ENCODE measurements around the gene BZW1.

BZW1 gene

DNA sequence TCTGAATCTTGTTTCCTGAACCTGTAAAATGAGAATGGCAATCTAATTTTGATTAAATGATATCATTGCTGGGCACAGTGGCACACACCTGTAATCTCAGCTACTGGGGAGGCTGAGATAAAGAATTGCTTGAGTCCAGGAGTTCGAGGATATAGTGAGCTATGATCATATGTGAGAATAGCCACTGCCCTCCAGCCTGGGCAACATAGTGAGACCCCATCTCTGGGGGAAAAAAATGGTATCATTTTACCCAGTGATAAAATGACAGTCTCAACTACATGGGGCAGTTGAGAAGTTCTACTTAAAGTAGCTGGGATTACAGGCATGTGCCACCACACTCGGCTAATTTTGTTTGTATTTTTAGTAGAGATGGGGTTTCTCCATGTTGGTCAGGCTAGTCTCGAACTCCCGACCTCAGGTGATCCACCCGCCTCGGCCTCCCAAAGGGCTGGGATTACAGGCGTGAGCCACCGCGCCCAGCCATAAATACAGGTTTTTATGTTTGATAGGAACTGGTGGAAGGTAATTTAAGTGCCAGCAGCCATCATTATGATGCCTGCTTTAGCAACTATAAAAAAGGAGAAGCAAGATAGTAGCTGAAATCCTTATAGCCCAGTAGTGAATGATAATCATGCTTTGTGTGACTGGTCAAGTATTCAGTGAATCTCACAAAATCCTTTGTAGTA, 17.0 kb downstream of the BZW1 start:
- H3K4me1 ChIP-seq = no peaks in the 10 kb centered on the region
- H3K36me3 ChIP-seq (replicated peaks) = peaks cover 8% of the 10 kb centered on the region
- no peak overlapping the region for H3K4me3 ChIP-seq
- no peak for DNase-seq (ENCODE audit: low spot score in 2 of 2)
- in situ Hi-C loops (cut with MboI; ENCODE audit: low sequenced_read_pairs) = no loop called here
- H3K9me3 ChIP-seq = no peaks in the 10 kb centered on the region
- H3K27me3 ChIP-seq (ENCODE audit: low read depth) = no peaks in the 10 kb centered on the region

DNA sequence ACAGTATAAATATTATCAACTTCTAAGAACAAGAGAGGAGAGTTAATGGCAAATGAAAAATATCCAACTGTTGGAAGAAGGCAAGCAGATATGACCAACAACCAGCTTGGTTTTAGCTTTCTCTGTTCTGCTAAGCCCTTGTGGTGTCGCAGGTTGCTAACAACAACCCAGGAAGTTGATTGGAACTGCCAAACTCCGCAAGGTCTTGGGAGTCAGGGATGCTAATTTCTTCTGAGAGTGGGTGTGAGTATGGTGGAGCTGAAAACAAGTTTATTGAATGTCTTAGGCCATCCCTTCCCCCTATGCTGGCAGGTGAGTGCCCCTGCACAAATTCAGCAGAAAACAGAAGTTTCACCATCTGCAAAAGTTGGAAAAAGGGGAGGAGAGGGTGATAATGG, 17.5 kb downstream of the BZW1 start:
- Histone ChIP-seq H3K4me1 (no peaks in the 10 kb centered on the region), H3K4me3 (no peak overlapping the region), H3K27me3 (ENCODE audit: low read depth) (no peaks in the 10 kb centered on the region), H3K36me3 (replicated peaks) (peaks cover 3% of the 10 kb centered on the region; the same call in 1 of the 2 replicates), H3K9me3 (no peaks in the 10 kb centered on the region)
- in situ Hi-C loops (cut with MboI; ENCODE audit: low sequenced_read_pairs) = no loop called here
- no peak for DNase-seq (ENCODE audit: low spot score in 2 of 2)

DNA sequence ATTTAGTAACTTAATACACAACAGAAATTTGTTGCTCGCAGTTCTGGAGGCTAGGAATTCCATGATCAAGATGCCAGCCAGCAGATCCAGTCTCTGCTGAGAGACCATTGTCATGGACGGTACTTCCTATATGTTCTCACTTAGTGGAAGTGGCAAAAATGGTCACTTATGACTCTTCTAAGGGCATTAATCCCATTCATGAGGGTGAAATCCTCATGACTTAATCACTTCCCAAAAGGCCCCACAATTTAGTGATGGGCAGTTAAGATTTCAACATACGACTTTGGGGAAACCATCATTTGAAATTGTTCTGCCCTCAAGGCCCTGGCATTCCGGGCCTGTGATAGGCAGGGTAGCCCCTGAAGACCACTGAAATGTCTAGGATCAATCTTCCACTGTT, 23.0 kb downstream of the BZW1 start:
- Histone ChIP-seq H3K9me3 (peaks cover 9% of the 10 kb centered on the region; the same call in 1 of the 2 replicates), H3K4me3 (no peak overlapping the region), H3K4me1 (no peaks in the 10 kb centered on the region), H3K36me3 (replicated peaks) (no peaks in the 10 kb centered on the region), H3K27me3 (ENCODE audit: low read depth) (no peaks in the 10 kb centered on the region)
- DNase-seq (ENCODE audit: low spot score in 2 of 2) = no peak
- in situ Hi-C loops (cut with MboI; ENCODE audit: low sequenced_read_pairs) = no loop called here

DNA sequence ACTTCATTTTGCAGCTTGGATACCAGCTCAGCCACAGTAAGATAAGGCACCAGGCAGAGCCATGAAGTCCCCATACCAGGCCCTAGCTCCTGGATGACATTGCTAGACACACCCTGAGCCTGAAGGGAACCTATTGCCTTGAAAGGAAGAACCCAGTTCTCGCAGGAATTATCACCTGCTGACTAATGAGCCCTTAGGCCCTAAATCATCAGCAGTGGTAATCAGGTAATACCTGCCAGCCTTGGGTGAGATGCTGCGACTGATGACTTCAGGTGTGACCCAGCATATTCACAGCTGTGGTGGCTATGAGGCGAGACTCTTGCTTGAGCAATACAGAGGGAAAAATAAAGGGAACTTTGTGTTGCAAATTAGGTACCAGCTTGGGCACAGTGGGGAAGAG, 27.8 kb downstream of the BZW1 start:
- Histone ChIP-seq H3K9me3 (peaks cover 9% of the 10 kb centered on the region; the same call in 1 of the 2 replicates), H3K36me3 (replicated peaks) (no peaks in the 10 kb centered on the region), H3K4me1 (no peaks in the 10 kb centered on the region), H3K27me3 (ENCODE audit: low read depth) (no peaks in the 10 kb centered on the region), H3K4me3 (no peak overlapping the region)
- in situ Hi-C loops (cut with MboI; ENCODE audit: low sequenced_read_pairs) = no loop called here
- DNase-seq (ENCODE audit: low spot score in 2 of 2) = no peak

DNA sequence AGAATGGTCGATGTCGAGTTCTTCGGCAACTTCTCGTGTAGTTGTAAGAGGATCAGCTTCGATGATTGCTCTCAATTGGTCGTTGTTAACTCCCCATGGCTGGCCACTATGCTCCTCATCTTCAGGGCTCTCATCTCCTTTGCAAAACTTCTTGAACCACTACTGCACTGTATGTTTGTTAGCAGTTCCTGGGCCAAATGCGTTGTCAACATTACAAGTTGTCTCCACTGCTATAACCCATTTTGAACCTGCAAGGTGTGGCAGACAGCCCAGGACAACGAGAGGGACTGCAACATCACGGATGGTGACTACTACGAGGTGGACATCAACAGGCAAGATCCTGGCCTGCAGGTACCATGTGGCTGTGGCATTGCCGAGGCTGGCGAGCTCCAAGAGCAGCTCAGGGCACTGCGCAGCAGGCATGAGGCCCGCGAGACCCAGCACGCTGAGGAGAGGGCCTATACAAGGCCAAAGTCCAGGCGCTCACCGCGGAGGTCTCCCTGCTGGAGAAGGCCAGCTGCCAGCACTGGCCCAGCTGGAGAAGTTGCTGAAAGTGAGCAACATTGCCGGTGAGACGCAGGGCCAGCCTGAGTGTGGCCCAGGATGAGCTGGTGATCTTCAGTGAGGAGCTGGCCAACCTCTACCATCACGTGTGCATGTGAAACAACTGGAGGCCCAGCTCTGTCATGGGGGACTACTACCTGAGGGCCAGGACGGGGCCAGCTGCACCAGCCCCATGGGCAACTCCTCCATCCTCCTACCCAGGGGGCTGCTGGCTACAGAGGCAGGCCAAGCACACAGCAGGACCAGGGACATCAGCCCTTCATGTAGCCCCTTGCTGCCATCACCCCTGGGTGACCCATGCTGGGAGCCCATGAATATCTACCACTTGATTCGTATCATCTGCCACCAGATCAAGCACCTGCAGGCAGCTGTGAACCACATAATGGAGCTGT, 32.6 kb downstream of the BZW1 start:
- in situ Hi-C loops (cut with MboI; ENCODE audit: low sequenced_read_pairs) = no loop called here
- DNase-seq (ENCODE audit: low spot score in 2 of 2) = no peak
- Histone ChIP-seq H3K36me3 (replicated peaks) (no peaks in the 10 kb centered on the region), H3K27me3 (ENCODE audit: low read depth) (no peaks in the 10 kb centered on the region), H3K4me3 (no peak overlapping the region), H3K9me3 (no peaks in the 10 kb centered on the region), H3K4me1 (no peaks in the 10 kb centered on the region)

DNA sequence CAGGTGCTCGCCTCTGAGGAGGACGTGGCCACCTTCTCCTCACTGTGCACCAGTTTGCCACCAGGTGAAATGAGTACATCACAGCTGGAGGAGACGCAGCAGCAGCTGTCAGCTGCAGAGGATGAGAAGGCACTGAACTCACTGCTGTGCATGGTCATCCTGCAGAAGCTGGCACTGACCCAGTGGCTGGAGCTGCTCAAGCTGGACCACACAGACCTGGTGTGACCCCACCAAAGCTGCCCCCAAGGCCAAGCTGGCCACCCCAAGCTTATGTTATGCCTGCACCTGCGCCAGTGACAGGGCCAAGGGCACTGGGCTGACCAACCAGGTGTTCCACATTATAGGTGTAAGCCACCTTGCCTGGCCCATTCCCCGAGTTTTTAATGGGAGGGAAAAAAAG, 33.5 kb downstream of the BZW1 start:
- Histone ChIP-seq H3K4me3 (no peak overlapping the region), H3K36me3 (replicated peaks) (no peaks in the 10 kb centered on the region), H3K27me3 (ENCODE audit: low read depth) (no peaks in the 10 kb centered on the region), H3K4me1 (no peaks in the 10 kb centered on the region), H3K9me3 (no peaks in the 10 kb centered on the region)
- in situ Hi-C loops (cut with MboI; ENCODE audit: low sequenced_read_pairs) = no loop called here
- no peak for DNase-seq (ENCODE audit: low spot score in 2 of 2)

DNA sequence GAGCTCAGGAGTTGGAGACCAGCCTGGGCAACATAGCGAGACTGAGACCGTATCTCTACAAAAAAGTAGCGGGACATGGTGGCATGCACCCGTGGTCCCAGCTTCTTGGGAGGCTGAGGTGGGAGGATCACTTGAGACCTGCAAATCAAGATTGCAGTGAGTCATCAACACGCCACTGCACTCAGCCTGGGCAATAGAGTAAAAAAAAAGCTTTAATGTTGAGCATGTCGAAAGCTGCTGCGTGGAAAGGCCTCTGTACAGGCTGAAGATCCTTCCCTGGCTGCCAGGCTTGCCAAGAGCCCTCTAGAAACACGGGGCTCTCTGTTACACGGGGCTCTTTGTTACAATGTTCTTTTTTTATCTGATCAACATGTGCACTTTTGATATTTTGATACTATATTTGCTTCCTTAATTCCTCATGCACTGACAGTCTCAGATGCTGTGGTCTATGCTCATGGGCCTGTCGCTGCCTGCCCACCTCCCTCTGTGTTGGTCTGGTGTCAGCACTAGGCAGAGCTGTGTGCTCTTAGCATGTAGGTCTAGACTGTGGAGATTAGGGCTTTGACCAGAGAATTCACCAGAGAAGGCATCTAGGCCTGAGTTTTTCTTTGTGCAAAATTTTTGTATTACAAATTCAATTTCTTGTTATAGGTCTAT, 34.1 kb downstream of the BZW1 start:
- no peak overlapping the region for H3K4me3 ChIP-seq
- H3K27me3 ChIP-seq (ENCODE audit: low read depth) = no peaks in the 10 kb centered on the region
- in situ Hi-C loops (cut with MboI; ENCODE audit: low sequenced_read_pairs) = no loop called here
- H3K4me1 ChIP-seq = no peaks in the 10 kb centered on the region
- H3K36me3 ChIP-seq (replicated peaks) = no peaks in the 10 kb centered on the region; the same call in 1 of the 2 replicates
- no peak for DNase-seq (ENCODE audit: low spot score in 2 of 2)
- no peaks in the 10 kb centered on the region for H3K9me3 ChIP-seq

DNA sequence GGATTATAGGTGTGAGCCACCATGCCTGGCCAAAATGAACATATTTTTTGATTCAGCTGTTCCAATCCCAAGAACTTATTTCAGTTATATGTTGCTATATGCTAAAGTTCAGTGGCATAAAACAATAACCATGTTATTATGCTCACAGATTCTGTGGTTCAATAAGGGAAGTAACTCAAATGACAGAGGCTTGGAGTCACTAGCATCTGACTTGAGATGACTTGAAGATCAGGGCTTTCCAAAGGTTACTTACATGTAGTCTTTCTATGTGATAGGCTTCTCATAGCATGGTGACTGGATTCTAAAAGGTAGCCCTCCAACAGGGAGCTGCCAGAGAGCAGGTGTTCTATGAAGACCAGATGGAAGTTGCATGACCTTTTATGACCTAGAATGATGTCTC, 35.6 kb downstream of the BZW1 start:
- Histone ChIP-seq H3K4me3 (no peak overlapping the region), H3K9me3 (no peaks in the 10 kb centered on the region)
- no peak for DNase-seq (ENCODE audit: low spot score in 2 of 2)

DNA sequence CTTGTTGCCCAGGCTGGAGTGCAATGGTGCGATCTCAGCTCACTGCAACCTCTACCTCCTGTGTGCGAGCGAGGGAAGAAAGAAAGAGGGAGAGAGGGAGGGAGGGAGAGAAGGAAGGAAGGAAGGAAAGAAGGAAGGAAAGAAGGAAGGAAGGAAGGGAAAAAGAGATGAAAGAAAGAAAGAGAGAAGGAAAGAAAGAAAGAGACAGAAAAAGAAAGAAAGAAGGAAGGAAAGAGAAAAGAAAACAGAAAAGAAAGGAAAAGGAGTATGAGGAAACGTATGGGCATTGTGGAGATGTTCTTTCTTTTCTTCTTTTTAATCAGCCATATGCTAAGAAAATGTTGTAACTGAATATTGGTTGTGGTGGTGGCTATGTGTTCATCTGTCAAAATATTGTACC, 36.2 kb downstream of the BZW1 start:
- Histone ChIP-seq H3K4me1 (no peaks in the 10 kb centered on the region), H3K4me3 (no peak overlapping the region), H3K27me3 (ENCODE audit: low read depth) (no peaks in the 10 kb centered on the region), H3K9me3 (no peaks in the 10 kb centered on the region), H3K36me3 (replicated peaks) (peaks cover 20% of the 10 kb centered on the region)
- in situ Hi-C loops (cut with MboI; ENCODE audit: low sequenced_read_pairs) = no loop called here
- no peak for DNase-seq (ENCODE audit: low spot score in 2 of 2)

More for the DNA sequence above, 35.6 kb downstream of the BZW1 start:
- no peaks in the 10 kb centered on the region for H3K4me1 ChIP-seq
- H3K36me3 ChIP-seq (replicated peaks) = peaks cover 14% of the 10 kb centered on the region
- no peaks in the 10 kb centered on the region for H3K27me3 ChIP-seq (ENCODE audit: low read depth)
- in situ Hi-C loops (cut with MboI; ENCODE audit: low sequenced_read_pairs) = no loop called here

DNA sequence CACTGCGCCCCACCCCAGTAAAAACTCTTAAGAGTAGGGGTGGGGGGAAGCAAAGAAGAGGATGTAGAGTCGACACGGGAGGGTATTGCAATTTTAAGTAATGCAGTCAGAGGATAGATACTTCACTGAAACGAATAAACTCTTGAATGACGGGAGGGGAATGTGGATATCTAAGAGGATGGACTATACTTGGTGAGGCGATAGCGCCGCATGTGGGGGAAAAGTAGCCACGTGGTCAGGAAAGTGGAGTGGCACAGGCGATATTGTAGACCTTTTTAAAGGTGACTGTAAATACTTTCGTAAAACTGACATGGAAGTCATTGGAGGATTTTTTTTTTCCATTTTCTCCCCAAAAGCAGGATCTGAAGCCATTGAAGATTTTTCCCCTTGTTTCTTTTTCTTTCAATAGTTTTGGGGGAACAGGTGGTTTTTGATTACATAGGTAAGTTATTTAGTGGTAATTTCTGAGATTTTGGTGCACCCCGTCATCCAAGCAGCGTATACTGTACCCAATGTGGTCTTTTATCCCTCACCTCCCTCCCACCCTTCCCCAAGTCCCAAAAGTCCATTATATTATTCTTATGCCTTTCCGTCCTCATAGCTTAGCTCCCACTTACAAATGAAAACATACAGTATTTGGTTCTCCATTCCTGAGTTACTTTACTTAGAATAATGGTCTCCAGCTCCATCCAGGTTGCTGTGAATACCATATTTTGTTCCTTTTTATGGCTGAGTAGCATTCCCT, 39.0 kb downstream of the BZW1 start:
- DNase-seq (ENCODE audit: low spot score in 2 of 2) = no peak
- in situ Hi-C loops (cut with MboI; ENCODE audit: low sequenced_read_pairs) = no loop called here
- Histone ChIP-seq H3K36me3 (replicated peaks) (peaks cover 48% of the 10 kb centered on the region), H3K9me3 (no peaks in the 10 kb centered on the region), H3K27me3 (ENCODE audit: low read depth) (no peaks in the 10 kb centered on the region), H3K4me1 (no peaks in the 10 kb centered on the region), H3K4me3 (no peak overlapping the region)

DNA sequence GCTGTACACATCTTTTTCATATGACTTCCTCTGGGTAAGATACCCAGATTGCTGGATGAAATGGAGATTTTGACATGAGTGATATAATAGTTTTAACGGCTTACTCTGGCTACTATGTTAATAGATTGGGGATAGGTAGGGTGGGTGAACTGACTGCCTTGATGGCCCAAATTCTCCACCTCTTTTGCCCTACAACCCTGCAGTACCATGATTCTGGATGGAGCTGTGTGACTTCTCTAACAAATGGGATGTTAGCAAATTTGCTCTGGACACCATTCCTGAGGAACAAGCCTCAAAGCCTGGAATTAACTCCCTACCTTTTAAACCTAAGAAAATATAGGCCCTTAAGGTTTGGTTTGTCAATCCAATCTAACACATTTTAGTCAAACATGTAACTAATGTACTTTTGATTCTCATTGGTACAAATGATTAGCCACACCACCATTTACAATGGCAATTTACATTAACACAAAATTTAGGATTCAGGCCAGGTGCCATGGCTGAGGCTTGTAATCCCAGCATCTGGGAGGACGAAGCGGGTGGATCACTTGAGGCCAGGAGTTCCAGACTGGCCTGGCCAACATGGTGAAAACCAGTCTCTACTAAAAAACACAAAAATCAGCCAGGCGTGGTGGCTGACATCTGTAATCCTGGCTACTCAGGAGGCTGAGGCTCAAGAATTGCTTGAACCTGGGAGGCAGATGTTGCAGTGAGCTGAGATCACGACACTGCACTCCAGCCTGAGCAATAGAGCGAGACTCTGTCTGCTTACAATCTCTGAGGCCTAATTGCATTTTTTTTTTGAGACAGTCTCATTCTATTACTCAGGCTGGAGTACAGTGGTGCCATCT, 39.9 kb downstream of the BZW1 start:
- DNase-seq (ENCODE audit: low spot score in 2 of 2) = no peak
- Histone ChIP-seq H3K4me3 (no peak overlapping the region), H3K36me3 (replicated peaks) (peaks cover 57% of the 10 kb centered on the region), H3K9me3 (no peaks in the 10 kb centered on the region), H3K4me1 (no peaks in the 10 kb centered on the region), H3K27me3 (ENCODE audit: low read depth) (no peaks in the 10 kb centered on the region)
- in situ Hi-C loops (cut with MboI; ENCODE audit: low sequenced_read_pairs) = no loop called here

DNA sequence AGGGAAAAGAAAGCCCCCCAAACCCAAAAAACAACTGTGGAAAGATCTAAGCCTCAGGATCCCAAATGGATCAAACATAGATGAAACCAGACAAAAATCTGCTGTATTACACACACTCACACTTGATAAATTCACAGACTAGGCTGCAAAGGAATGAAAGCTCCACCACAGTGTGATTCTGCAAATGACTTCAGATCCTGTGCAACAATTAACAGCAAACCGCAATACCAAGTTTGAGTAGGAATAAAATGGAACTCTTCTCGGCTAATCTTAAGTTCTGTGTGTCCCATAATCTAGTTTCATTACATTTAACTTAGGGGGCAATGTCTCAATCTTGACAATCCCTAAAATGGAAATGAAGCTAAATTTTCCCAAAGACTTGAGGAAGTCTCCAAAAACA, 40.9 kb downstream of the BZW1 start:
- no peaks in the 10 kb centered on the region for H3K4me1 ChIP-seq
- peaks cover 67% of the 10 kb centered on the region for H3K36me3 ChIP-seq (replicated peaks)
- DNase-seq (ENCODE audit: low spot score in 2 of 2) = no peak
- H3K4me3 ChIP-seq = no peak overlapping the region
- in situ Hi-C loops (cut with MboI; ENCODE audit: low sequenced_read_pairs) = no loop called here
- no peaks in the 10 kb centered on the region for H3K27me3 ChIP-seq (ENCODE audit: low read depth)
- H3K9me3 ChIP-seq = no peaks in the 10 kb centered on the region

DNA sequence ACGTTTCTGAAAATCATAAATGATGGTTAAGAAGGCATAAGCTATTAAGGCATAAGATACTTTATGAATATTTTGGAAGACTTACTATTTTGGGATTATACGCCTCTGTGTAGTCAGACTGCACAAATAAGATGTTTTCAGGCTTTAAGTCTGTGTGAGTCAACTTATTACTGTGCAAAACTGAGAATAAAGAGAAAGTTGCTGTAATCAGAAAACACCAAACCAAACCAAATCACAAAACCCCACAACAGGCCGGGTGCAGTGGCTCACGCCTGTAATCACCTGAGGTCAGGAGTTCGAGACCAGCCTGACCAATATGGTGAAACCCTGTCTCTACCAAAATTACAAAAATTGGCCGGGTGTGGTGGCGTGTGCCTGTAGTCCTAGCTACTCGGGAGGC, 45.1 kb downstream of the BZW1 start:
- Histone ChIP-seq H3K9me3 (no peaks in the 10 kb centered on the region), H3K27me3 (ENCODE audit: low read depth) (no peaks in the 10 kb centered on the region), H3K4me3 (no peak overlapping the region), H3K4me1 (peaks cover 15% of the 10 kb centered on the region), H3K36me3 (replicated peaks) (peaks cover 100% of the 10 kb centered on the region)
- in situ Hi-C loops (cut with MboI; ENCODE audit: low sequenced_read_pairs) = no loop called here
- DNase-seq (ENCODE audit: low spot score in 2 of 2) = no peak
